Skeletal muscle tissue (tissue), 4 donors: Measurements from ENCODE around the gene POLR1A. TPM values are rescaled to one million over a fixed set of nuclear protein-coding genes. Genes with fewer than 3 reads are reported as not detected.

Experiments used
- H3K27ac ChIP-seq: one replicate; pipeline ENCODE4 v1.7.0; 2013; ENCODE audit warnings: mild to moderate bottlenecking, low read depth, low read length, inconsistent platforms
- H3K27me3 ChIP-seq, 3 donors: one replicate each; pipeline ENCODE4 v1.7.0; 2013; ENCODE audit warnings: low read length in 3 of 3; ENCODE audit not compliant: control insufficient read depth in 3 of 3, insufficient read depth in 3 of 3
- H3K36me3 ChIP-seq, 3 donors: one replicate each; pipeline ENCODE4 v1.7.0; 2013; ENCODE audit warnings: low read length in 3 of 3; ENCODE audit not compliant: control insufficient read depth in 3 of 3, insufficient read depth in 3 of 3
- H3K4me1 ChIP-seq, 3 donors: one replicate each; pipeline ENCODE4 v1.7.0; 2013; ENCODE audit warnings: low read length in 3 of 3, mild to moderate bottlenecking in 3 of 3; ENCODE audit not compliant: control insufficient read depth in 3 of 3, insufficient read depth in 3 of 3
- H3K4me3 ChIP-seq, 3 donors: one replicate each; pipeline ENCODE4 v1.7.0; 2013; ENCODE audit warnings: low read length in 3 of 3
- H3K9ac ChIP-seq, 3 donors: one replicate each; pipeline ENCODE4 v1.7.0; 2013; ENCODE audit warnings: low read length in 3 of 3, mild to moderate bottlenecking in 3 of 3, moderate library complexity in 2 of 3, low read depth in 1 of 3
- H3K9me3 ChIP-seq, 3 donors: one replicate each; pipeline ENCODE4 v1.7.0; 2013; ENCODE audit warnings: low read length in 3 of 3; ENCODE audit not compliant: control insufficient read depth in 3 of 3
- total RNA-seq: library from RNA; depleted of rRNA; stranded (reverse); fragments of >200 nt; gene quantifications from one replicate; pipeline ENCODE4 v1.2.3, GENCODE V29; 2014
- donor health status: Osteomylitis.

The POLR1A gene
- total RNA-seq, 1 donor from 2014 or later = 13.6 TPM

- no peaks in the 10 kb centered on the region for H3K9me3 ChIP-seq
- no peak overlapping the region for H3K9ac ChIP-seq
- H3K4me1 ChIP-seq = peaks cover 0 to 4% (median 4%) of the 10 kb centered on the region in 3 donors
- peaks cover 74 to 92% (median 90%) of the 10 kb centered on the region in 3 donors for H3K36me3 ChIP-seq
- H3K27me3 ChIP-seq = no peaks in the 10 kb centered on the region
- H3K27ac ChIP-seq = no peak overlapping the region
- no peak overlapping the region for H3K4me3 ChIP-seq
Observed at GRCh38 chr2:86136141-86136540, 30.5 kb upstream of the POLR1A start.

GRCh38 chr2:86135653-86136052 lies 30.0 kb upstream of the POLR1A start:
- no peak overlapping the region for H3K27ac ChIP-seq
- no peaks in the 10 kb centered on the region for H3K27me3 ChIP-seq

GRCh38 chr2:86134709-86135108 lies 29.0 kb upstream of the POLR1A start:
- H3K4me1 ChIP-seq = no peaks in the 10 kb centered on the region
- no peak overlapping the region for H3K9ac ChIP-seq
- H3K9me3 ChIP-seq = no peaks in the 10 kb centered on the region
- H3K27me3 ChIP-seq = no peaks in the 10 kb centered on the region
- H3K4me3 ChIP-seq = no peak overlapping the region
- no peak overlapping the region for H3K27ac ChIP-seq
- H3K36me3 ChIP-seq = peaks cover 79 to 99% (median 92%) of the 10 kb centered on the region in 3 donors

More at GRCh38 chr2:86135653-86136052, 30.0 kb upstream of the POLR1A start:
- Histone ChIP-seq H3K9ac (no peak overlapping the region), H3K4me3 (no peak overlapping the region), H3K36me3 (peaks cover 78 to 97% (median 90%) of the 10 kb centered on the region in 3 donors), H3K4me1 (peaks cover 0 to 2% (median 0%) of the 10 kb centered on the region in 3 donors), H3K9me3 (no peaks in the 10 kb centered on the region)

- Histone ChIP-seq H3K36me3 (peaks cover 53 to 95% (median 88%) of the 10 kb centered on the region in 3 donors), H3K9ac (no peak overlapping the region), H3K9me3 (no peaks in the 10 kb centered on the region), H3K27ac (no peak overlapping the region), H3K27me3 (no peaks in the 10 kb centered on the region), H3K4me1 (no peaks in the 10 kb centered on the region), H3K4me3 (no peak overlapping the region)
Observed at GRCh38 chr2:86124683-86125082, 19.0 kb upstream of the POLR1A start.

GRCh38 chr2:86123328-86123925 lies 17.7 kb upstream of the POLR1A start:
- H3K27ac ChIP-seq = no peak overlapping the region
- peaks cover 51 to 94% (median 88%) of the 10 kb centered on the region in 3 donors for H3K36me3 ChIP-seq

GRCh38 chr2:86118130-86118529 lies 12.4 kb upstream of the POLR1A start:
- Histone ChIP-seq H3K36me3 (peaks cover 52 to 81% (median 80%) of the 10 kb centered on the region in 3 donors), H3K27ac (no peak overlapping the region), H3K9me3 (no peaks in the 10 kb centered on the region), H3K27me3 (no peaks in the 10 kb centered on the region), H3K4me1 (no peaks in the 10 kb centered on the region), H3K9ac (no peak overlapping the region), H3K4me3 (no peak overlapping the region)

More at GRCh38 chr2:86123328-86123925, 17.7 kb upstream of the POLR1A start:
- Histone ChIP-seq H3K4me1 (no peaks in the 10 kb centered on the region), H3K9me3 (no peaks in the 10 kb centered on the region), H3K9ac (no peak overlapping the region), H3K4me3 (no peak overlapping the region), H3K27me3 (no peaks in the 10 kb centered on the region)

- Histone ChIP-seq H3K4me3 (peak overlapping the region; percentile 90 to 98 (median 92)), H3K9ac (peak overlapping the region; percentile 85 to 96 (median 94)), H3K27me3 (no peaks in the 10 kb centered on the region), H3K4me1 (peaks cover 19 to 38% (median 27%) of the 10 kb centered on the region in 3 donors), H3K27ac (peak overlapping the region; percentile 81), H3K36me3 (peaks cover 16 to 25% (median 17%) of the 10 kb centered on the region in 3 donors), H3K9me3 (no peaks in the 10 kb centered on the region)
Observed at GRCh38 chr2:86107031-86107430, 1.3 kb upstream of the POLR1A start.

- H3K4me1 ChIP-seq = peaks cover 19 to 38% (median 27%) of the 10 kb centered on the region in 3 donors
- H3K27ac ChIP-seq = peak within 1 kb of the TSS; percentile 81
- H3K4me3 ChIP-seq = peak within 1 kb of the TSS; percentile 90 to 98 (median 92)
Observed at GRCh38 chr2:86105969-86106945, 571 bp upstream of the POLR1A start, which contains the start of gene PTCD3. Gene PTCD3 (plus strand): TSS chr2:86106235. CDS start chr2:86106248, 13 bp downstream.

GRCh38 chr2:86102157-86102556 lies 3.5 kb downstream of the POLR1A start:
- H3K27ac ChIP-seq = no peak overlapping the region
- H3K9ac ChIP-seq = no peak overlapping the region
- H3K36me3 ChIP-seq = peaks cover 17 to 25% (median 21%) of the 10 kb centered on the region in 3 donors
- H3K27me3 ChIP-seq = no peaks in the 10 kb centered on the region
- no peaks in the 10 kb centered on the region for H3K9me3 ChIP-seq
- H3K4me3 ChIP-seq = no peak overlapping the region
- H3K4me1 ChIP-seq = peaks cover 14 to 29% (median 20%) of the 10 kb centered on the region in 3 donors

More at GRCh38 chr2:86105969-86106945, 571 bp upstream of the POLR1A start, which contains the start of gene PTCD3:
- H3K9me3 ChIP-seq = no peaks in the 10 kb centered on the region
- peak within 1 kb of the TSS; percentile 85 to 96 (median 94) for H3K9ac ChIP-seq
- H3K36me3 ChIP-seq = peaks cover 13 to 22% (median 14%) of the 10 kb centered on the region in 3 donors
- H3K27me3 ChIP-seq = no peaks in the 10 kb centered on the region
